HG03139 (cell line): ENCODE results near the gene ALG14.
A peak's percentile ranks its signal among the peaks of the same experiment; 100 is the strongest.
"Not testable (repeated sequence)": the region's sequence is repeated elsewhere in the genome, so short reads cannot be mapped to it uniquely, and the experiment has no call there.

Source experiments
- ATAC-seq: cut with Tn5 transposase; IDR thresholded peaks from one replicate; pipeline ENCODE4 v1.9.1; 2021; ENCODE audit not compliant: unreplicated experiment

ALG14 gene

DNA sequence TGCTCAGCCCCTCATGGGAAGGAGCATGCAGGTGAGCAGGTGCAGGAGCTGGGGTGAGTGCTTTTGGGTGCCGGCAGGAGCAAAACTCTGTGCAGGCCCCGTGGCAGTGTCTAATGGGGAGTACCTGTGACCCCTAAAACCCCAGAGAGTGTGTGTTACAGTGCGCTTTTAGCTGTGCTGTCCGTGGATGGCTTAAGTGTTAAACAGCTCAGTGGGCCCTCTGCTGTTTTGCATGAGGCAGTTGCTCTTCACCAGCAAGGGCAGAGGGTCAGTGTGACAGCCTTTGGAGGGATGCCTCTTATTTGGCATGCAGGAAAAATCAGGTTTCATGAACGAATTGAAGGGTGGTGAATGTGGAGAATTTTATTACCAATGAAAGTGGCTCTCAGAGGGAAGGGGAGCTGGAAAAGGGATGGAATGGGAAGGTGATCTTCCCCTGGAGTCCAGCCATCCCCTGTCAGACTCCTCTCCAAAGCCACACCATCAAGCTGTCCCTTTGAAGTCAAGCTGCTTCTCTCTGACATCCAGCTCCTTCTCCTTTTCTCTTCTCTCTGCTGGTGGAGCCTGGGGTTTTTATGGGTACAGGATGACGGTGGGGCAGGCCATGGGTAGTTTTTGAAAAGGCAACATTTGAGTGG lies 17.0 kb upstream of the ALG14 start:
- ATAC-seq = no peak

DNA sequence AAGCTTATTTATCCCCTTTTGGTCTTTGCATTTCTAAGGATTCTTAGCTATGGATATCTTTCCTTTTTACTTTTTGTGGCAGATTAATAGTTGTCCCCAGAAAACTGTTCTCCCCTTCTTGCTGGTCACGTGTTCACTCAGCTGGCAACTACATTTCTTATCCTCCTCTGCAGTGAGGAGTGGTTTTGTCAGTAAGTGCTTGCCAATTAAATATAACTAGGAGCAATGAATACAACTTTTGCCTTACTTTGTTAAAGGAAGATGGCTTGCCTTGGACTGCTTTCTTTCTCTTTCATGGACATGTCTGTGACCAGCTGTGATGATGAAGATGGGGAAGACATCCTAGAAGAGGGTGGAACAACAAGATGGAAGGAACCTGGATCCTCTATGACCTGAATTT lies 15.6 kb upstream of the ALG14 start:
- no peak for ATAC-seq

DNA sequence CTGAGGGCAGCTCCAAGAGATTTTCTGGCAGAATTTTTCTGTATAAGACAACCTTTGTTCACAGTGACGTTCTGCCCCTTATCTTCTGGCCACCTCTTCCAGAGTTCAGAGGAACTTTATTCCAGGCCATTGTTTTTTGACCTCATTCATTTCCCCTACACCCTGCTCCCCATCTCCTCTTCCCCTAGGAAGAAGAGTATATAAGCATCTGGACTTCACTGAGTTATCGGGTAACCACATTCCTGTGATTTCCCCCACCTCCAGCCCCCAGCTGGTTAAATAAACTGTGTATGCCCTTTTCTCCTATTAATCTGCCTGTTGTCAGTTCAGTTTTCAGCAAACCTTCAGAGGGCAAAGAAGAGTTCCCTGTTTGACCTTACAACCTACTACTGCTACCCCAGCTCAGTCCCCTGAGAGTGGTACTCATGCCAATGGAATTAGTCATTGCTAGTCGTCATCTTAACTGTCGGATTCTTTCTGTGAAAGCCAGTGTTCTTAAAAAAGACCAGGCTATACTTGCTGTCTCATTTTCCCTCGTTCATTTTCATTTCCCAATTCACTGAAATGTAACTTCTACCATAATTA lies 14.3 kb upstream of the ALG14 start:
- no peak for ATAC-seq

DNA sequence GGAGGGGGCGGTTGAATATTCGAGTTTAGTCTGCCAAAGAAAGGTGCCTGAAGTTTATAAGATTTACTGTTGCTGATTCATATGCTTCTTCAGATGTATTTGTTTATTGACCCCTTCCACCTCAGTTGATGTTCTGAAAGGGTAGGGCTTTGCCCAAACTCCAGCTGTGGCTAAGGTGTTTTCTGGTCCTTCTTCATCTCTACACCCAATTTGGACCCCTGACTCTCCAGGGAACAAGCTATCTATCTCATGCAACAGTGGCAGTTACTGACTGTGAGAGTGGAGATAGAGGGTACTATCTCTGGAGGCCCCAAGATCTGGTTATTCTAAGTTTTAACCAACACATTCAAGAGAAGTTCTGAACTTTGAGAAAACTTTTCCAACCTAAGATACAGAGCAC lies 12.6 kb upstream of the ALG14 start:
- ATAC-seq = no peak

DNA sequence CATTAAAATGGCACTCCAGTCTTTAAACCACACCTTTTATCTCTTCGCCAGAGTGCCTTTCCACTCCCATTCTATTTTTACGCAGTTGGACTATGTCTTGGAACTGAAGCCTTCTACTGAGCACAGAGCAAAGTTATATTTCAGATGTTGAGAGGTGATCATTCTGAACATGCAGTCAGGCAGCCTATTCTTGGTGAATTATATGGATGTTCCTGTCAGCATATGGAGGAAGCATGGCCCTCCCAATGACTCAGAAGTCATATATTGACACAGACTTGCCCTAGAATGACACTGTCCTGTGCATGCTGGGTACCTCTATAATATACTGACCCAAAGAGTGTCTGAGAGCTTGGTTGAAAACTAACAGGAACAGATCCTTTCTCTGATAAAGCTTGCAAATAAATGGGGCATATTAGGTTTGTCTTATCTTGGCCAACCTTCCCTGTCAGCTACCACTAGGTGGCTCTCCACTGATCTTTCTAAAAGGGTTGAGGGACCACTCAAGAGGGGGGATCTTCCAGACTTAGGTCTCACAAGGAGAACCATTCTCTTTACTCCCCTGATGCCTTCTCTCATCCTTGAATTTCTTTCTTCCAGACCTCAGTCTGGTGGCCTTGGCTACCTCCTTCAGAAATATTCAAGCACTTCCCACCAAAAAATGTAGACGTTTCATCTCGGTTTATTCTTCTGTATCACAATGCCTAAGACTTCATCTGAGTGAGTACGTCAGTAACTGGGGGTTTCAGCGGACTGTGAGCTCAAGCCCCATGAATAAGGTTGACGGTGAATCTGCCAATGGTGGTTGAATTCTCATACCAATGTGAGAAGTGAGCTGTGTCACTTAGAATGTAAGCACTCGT lies 11.8 kb upstream of the ALG14 start:
- peak; percentile 62 for ATAC-seq

DNA sequence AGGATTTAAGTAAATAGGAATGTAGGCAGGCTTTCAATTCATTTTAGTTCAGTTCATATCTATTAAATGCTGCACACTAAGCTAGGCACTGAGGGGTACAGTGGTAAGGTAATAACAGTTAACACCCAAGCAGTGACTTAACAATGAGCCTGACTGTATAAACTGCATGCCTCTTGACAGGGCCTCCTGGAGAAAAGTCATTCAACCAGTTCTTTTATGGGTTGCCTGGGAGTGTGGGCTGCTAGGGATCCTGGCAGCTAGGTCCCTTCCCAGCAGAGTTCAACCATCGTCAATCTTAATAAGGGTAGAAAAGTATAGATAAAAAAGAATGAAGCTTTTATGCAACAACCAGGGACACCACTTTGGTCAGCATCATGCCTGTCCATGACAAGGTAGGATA lies 8.1 kb upstream of the ALG14 start:
- ATAC-seq = no peak

DNA sequence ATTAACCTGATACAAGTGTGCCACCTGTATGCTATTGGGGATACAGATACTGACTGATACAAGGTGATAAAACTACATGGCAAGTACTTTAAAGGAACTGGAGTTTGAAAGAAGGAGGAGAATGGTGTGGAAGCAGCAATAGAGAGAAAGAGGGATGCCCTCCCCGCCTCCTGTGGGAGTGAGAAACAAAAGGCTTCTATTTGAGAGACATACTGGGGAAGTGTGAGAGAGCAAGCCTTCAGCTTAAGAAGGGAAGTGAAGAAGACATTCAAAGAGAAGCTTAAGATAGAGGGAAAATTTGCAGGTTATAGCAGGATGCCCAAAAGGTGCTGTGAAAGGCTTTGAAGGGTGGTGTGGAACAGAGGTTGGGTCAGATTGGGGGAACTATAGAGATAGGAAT lies 7.7 kb upstream of the ALG14 start:
- no peak for ATAC-seq

DNA sequence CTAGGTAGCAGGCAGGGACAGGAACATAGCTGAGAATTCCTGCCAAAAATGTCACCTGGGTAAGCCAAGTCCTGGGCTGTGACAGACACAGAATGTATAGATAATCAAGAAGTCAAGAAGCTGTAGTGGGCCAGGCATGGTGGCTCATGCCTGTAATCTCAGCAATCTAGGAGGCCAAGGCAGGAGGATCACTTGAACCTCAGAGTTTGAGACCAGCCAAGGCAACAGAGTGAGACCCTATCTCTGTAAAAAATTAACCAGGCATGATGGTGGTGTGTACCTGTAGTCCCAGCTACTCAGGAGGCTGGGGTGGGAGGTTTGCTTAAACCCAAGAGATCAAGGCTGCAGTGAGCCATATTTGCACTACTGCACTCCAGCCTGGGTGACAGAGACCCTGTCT lies 3.3 kb upstream of the ALG14 start:
- ATAC-seq = no peak

DNA sequence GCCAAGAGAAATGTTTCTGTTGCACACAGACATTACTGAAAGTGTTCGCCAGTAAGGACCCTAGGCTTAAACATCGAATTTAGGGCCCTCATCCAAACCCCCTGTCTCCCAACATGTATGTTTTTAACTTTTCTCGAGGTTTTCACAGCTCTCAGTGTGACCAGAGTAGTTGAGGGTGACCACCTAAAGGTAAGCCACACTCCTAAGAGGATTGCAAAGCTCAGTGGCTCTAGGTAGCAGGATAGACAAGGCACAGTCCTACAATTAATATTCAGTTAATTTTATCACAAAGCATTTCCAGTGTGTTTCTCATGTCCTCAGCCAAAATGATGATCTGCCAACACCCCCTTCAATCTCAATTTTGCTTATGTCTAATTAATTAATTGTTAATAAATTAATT lies 695 bp upstream of the ALG14 start:
- ATAC-seq = no peak

DNA sequence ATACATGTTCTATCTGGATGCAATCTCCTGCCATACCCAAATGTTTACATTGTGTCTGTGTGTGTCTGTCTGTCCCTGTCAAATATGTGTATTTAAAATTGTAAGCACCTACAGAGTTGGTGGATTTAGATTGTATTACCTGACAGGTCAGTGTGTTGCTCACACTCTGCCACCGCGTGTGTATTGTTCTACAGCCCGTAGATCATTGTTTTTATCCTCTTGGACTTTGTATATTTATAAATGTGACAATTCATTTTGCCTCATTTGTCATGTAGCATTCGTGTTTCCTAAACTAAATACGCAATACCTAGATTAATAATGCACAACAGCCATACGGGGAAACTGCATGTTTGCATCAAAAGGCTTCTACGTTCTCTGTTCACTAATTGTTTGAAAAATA lies 634 bp downstream of the ALG14 start:
- no peak for ATAC-seq

DNA sequence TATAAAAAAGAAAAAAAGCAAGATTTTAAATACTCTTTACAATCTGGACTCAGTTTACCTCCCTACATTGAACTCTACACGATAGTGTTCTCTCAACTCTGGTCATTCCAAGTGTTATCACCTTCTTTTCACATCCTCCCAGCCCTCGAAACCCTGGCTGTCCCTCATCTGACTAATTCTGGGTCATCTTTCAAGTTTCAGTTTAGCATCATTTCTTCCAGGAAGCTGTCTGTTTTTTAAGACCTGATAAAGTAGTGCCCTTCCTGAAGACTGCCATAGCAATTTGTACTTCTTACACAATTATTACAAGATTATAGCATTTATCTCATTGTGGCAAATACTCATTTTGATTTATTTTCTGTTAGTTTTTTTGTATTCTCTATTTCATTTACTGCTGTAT lies 1.2 kb downstream of the ALG14 start:
- ATAC-seq = no peak

DNA sequence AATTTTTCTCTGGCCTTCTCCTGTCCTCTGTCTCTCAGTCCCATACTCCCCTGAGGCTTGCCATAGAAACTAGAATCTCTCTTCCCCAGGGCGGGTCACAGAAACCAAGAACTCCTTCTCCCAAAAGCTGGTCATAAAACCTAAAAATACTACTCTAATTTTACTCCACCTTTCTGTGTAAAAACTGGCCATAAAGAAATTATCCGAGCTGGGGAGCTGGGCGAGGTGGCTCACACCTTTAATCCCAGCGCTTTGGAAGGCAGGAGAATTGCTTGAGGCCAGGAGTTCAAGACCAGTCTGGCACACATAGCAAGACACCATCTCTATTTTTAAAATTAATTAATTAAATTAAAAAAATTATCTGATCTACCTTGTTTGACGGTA lies 3.0 kb downstream of the ALG14 start:
- no peak for ATAC-seq

DNA sequence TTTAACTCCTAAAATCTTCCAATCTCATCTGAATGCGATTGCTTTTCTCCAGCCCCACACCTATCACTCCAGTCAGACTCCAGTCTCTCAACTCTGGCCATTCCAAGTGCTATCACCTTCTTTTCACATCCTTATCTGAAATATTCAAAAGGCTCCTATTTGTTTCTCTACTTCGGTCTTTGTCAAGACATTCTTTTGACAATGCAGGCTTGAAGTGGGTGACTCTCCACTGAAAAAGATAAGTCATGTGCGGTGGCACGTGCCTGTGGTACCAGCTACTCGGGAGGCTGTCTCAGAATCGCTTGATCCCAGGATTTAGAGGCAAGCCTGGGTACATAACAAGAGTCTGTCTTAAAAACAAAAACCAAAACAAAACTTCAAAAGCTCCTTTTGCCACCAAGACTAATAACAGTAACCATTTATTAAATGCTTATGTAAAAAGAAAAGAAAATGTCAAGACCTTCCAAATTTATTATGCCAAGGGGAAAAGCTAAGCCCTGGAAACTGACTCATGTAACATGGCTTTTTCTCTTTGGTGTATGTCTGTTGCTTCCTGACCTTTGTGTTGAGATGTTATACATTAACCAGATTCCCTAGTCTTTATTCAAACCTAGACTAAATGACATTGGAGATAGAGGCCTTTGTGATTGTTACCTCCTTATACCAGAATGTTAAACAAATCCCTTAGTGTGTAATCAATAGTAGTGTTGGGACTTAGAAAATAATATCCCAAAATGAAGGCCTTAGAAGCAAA lies 3.6 kb downstream of the ALG14 start:
- no peak for ATAC-seq

DNA sequence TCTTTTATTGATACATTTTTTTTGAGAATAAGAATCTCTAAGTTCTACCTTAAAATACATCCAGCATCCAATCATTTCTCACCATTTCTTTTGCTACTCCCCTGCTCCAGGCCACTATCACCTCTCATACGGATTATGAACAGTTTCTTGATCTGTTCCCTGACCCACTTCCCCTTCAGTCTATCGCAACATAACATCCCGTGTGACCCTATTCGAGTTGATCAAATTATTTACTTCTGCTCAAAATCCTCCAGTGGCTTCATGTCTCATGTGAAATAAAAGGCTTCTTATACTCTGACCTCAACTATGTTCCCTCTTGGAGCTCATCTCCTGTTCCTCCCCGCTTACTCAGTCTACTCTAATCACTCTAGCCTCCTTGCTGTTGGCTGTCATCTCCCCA lies 5.2 kb downstream of the ALG14 start:
- no peak for ATAC-seq

DNA sequence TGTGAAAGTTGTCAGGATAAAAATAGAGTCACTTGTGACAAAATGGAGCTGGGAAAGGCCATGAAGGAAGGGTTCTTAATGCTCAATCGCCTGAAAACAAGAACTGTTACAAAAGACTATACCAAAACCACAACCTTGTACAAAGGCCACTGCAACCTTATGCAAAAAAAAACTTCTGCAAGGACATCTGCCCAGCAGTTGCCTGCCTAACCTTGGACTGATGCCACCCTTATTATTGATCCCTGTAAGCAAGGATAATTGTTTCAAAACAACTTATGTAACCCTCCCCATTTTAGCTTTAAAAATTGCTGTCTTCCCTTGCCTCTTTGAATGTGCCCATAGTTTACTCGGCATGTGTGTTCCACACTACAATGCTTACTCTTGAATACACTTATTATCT lies 5.7 kb downstream of the ALG14 start:
- ATAC-seq = no peak

DNA sequence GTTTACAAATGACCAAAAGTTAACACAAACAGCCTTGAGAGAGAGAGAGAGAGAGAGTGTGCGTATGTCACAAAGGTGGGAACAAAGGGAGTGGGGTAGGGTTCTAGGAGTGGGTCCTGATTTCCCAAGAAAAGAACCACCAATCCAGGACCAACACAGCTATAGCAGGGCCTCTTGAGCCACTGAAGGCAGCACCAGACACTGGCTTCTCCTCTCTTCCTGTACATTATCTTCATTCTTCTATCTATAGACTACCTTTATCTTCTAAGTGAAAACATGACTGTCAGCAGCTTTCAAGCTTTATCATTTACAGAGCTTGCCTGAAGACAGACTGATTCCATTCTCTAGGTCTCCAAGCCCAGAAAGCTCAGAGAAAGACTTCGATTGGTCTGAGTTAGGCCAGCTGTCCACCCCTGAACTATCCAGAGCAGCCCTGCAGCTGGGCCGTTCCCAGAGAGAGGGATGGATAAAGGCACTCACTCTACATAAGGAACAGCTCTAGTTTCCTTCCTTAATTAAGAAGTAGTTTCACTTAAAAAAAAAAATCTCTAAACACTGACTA lies 11.2 kb downstream of the ALG14 start:
- no peak for ATAC-seq

DNA sequence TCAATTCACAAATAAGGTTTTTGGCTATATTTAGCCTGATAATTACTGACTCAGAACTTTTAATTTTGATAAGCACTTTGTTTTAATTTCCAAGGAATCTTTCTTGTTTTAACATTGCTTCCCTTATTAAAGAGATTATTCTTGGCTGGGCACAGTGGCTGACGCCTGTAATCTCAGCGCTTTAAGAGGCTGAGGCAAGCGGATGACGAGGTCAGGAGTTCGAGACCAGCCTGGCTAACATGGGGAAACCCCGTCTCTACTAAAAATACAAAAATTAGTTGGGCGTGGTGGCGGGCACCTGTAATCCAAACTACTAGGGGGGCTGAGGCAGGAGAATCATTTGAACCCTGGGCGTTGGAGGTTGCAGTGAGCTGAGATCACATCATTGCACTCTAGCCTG lies 13.8 kb downstream of the ALG14 start:
- ATAC-seq = no peak

DNA sequence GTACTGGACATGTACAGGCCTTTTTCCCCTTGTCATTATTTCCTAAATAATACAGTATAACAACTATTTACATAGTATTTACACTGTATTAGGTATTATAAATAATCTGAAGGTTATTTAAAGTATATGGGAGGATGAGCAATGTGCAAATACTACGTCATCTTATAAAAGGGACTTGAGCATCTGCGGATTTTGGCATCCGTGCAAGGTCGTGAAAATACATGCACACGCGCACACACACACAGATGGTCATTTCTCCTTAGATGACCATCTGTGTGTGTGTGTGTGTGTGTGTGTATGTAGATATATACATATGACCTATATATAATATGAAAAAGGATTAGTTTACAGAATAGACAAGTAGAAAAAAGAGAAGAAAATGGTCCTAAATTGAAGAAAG lies 15.4 kb downstream of the ALG14 start:
- ATAC-seq = no peak

DNA sequence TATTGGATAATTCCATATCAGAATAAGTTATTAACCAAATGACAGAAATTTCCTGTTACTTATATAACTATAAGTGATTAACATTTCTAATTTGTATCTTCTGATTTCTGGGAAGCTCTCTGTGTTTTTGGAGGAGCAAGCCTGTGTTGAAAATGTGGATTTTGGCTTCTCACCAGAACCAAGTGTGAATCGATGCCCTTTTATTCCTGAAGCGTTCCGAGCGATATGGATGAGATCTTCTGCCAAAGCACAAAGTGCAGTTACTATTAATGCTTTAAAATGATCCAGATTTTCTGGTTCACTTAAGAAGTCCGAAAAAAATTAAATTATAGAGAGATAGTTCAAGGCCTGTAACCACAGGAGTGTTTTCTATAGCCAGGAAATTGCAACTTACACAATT lies 22.8 kb downstream of the ALG14 start:
- no peak for ATAC-seq

DNA sequence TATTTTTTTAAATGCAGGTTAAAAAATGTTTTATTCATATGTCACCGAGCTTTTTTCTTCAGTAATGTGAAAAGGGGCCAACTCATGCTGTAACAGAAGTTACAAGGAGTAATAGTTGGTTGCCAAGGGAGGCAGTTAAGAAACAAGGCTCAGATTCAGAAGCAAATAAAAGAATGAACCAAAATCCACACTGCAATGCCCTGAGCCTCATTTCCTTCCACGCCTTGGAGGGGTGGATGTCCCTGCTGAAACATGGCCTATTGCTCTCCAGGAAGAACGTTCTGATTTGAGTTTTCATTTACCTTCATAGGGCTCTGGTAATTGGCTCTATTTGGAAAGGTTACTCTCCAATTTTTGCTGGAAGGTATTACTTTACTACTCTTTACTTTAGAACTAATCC lies 24.4 kb downstream of the ALG14 start:
- ATAC-seq = no peak

DNA sequence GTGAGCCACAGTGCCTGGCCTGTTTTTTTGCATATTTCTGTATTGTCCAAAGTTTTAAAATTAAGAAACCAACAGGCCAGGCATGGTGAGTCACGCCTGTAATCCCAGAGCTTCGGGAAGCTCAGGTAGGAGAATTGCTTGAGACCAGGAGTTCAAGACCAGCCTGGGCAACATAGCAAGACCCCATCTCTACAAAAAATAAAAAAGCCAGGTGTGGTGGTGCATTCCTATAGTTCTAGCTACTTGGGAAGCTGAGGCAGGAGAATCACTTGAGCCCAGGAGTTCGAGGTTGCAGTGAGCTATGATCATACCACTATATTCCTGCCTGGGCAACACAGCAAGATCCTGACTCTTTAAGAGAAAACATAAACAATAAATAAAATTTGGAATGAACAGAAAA lies 25.1 kb downstream of the ALG14 start:
- not testable (repeated sequence) for ATAC-seq
